HL-60/S4 treated with retinoic acid at 250 ng/mL for 4 days and 3 days (cell line): Measurements from ENCODE around the gene OR8D2.
"Not testable (repeated sequence)": the region's sequence is repeated elsewhere in the genome, so short reads cannot be mapped to it uniquely, and the experiment has no call there.

Source experiments
- in situ Hi-C: fragments of 300-500 bp; cut with MboI; formaldehyde crosslinking; loops from 2 replicates; pipeline ENCODE4 v1.7.0; 2022; ENCODE audit warnings: low sequenced_read_pairs

Gene OR8D2

GRCh38 chr11:124294687-124295086 lies 25.3 kb downstream of the OR8D2 start:
- in situ Hi-C loops = no loop called here

DNA sequence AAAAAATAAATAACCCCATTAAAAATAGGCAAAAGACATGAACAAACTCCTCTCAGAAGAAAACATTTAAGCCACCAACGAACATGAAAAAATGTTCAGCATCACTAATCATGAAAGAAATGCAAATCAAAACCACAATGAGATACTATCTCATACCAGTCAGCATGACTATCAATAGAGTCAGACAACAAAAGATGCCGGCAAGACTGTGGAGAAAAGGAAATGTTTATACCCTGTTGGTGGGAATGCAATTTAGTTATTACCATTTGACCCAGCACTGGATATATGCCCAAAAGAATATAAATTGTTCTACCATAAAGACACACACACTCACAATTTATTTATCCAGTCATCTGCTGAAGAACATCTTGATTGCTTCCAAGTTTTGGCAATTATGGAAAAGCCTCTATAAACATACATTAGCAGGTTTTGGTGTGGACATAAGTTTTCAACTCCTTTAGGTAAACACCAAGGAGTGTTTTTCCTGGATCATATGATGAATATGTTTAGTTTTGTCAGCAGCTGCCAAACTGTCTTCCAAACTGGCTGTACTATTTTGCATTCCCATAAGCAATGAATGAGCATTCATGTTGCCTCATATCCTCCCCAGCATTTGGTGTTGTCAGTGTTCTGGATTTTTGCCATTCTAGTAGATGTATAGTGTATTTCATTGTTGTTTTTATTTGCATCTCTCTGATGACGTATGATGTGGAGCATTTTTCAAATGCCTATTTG lies 34.2 kb downstream of the OR8D2 start:
- in situ Hi-C loops = no loop called here

GRCh38 chr11:124278261-124278660 lies 41.7 kb downstream of the OR8D2 start:
- in situ Hi-C loops = no loop called here

DNA sequence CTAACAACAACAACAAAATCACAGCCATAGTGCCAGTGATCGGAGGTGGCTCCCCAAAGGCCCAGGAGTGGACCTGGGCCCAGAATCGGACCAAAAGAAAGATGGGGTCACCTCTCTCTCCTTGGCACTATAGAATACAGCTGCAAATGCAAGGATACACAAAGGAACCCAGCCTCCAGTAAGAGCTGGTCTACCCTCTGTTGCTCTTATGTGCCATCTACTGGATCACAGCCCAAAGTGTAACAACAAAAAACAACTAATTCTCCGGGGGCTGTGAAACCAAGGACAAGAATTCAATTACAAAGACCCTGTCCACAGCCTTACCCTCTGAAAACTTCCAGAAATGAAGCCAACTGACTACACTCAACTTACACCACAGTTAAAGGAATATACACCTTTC lies 42.2 kb downstream of the OR8D2 start:
- in situ Hi-C loops = no loop called here

- in situ Hi-C loops = no loop called here
Observed at GRCh38 chr11:124277207-124277606, 42.8 kb downstream of the OR8D2 start.

- in situ Hi-C loops = no loop called here
Observed at GRCh38 chr11:124276081-124276480, 43.9 kb downstream of the OR8D2 start.

- in situ Hi-C loops = no loop called here
Observed at GRCh38 chr11:124274000-124274399, 46.0 kb downstream of the OR8D2 start.

- in situ Hi-C loops = not testable (repeated sequence)
Observed at GRCh38 chr11:124270886-124271285, 49.1 kb downstream of the OR8D2 start.
